Measurements from ENCODE around the gene NEDD4L.

NEDD4L gene

DNA sequence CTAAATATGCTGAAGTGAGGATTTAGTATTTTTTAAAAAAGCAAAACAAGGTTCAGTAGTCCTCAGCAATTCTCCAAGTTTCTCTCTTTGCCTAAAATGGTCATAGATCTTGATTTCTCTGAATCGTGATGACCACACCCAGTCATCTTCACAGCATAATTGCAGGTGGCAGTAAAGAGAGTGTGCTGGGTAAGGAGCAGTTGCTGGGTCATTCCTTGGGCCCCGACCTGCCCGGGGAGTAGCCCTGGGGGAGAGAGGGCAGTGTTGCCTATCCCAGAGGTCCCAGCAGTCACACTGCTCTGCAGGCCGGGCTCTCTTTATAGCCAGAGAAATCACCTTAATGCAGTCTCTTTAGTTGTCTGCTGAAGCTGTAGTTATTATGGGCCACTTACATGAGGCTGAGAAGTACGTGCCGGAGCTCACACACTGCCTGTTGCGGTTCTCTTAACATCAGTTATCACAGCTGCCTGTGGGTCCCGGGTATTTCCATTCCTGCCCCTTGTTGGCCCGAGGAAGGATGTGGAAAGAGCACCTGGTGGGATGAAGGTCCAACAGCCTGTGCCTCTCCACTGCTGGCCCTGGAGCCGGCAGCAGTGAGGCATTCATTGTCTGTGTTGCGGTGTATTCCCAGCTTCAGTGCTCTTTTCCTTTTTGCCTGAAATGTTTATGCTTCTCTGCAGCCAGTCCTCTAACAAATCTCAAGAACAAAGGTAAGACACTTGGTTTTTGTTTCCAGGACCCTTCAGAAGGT, 354.8 kb downstream of the NEDD4L start:
- DNase-seq (ENCODE audit: low read depth): no peak

DNA sequence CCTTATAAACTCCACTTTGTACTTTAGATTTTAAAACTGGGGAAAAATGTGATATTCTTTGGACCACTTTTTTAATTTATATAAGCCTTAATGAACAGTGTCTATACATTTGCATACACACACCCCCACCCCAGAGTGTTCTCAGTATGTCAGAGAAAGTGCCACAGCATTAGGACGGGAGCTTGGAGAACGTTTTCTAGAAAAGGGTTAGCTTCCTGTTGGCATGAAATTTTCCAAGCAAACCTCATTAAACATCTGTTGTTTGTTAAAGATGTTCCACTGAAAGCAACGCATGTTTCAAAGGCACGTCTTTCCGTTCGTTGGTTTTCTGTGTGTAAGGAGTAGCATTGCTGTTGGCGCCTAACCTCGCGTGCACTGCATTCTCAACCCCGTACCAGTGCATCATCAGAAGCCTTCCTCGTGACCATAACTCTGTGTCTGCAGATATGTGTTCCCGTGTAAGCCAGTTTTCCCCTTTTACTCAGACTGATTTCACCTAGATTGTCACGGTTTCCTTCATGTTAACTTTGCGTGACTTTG, 356.4 kb downstream of the NEDD4L start:
- no peak for DNase-seq (ENCODE audit: low read depth)

- no peak for DNase-seq (ENCODE audit: low read depth)
These were observed 357.2 kb downstream of the NEDD4L start for GRCh38 chr18:58401191-58401590.

DNA sequence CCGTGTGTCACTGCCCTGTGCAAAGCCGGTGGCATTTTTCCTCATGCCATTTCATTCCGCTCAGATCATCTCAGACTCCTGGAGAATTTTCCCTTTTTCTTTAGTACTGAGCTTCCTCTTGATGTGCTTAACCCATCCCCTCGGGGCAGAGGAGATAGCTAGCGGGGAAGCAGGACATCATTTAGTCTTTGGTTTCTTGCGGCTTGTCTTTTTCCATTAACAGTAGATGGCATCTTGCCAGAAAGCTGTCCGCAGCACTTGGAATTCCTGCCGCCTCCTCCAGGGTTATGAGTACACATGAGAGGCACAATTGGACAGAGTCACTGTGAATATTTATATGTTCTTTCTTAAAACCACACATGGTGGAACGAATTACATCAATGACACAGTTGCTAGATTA, 358.2 kb downstream of the NEDD4L start:
- DNase-seq (ENCODE audit: low read depth): no peak

GRCh38 chr18:58402951-58403702, 359.1 kb downstream of the NEDD4L start:
- DNase-seq (ENCODE audit: low read depth): no peak

- DNase-seq (ENCODE audit: low read depth): no peak
These were observed 359.9 kb downstream of the NEDD4L start for GRCh38 chr18:58403799-58404455.

DNA sequence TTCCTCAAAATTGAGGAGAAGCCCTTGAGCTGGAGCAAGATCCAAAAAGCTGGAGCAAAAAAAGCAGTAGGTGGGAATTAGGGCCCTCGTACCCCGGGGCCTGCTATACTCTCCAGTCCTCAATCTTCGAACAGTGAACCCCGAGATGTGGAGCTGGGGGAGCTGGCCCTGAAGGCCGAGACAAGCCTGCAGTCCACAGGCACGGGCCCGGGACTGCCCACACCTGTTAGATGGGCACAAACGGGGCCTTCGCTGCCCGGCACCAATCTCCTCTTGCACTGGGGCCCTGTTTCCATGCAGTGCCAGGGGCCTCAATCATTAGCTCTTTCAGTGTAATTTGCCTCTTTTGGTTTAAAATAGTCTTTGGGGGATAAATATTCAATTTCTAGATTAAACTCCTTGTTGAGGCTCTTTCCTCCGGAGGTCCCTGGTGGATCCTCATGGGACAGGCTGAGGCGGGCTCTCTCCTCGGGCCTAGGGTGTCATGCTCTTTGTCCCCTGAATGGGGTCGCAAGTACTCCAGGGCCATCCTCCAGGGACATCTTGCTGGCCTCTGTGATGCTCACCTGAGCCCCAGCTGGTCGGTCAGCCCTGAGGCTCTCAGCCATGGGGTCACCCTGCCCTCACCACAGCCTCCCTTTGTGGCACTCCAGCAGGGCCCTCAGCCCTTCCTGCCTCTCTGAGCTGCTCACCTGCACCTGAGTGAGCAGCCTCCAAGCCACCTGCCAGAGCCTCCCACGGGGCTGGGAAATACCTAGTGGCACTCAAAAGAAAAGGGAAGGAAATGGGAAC, 361.3 kb downstream of the NEDD4L start:
- DNase-seq (ENCODE audit: low read depth): no peak

GRCh38 chr18:58407263-58407648, 363.2 kb downstream of the NEDD4L start:
- DNase-seq (ENCODE audit: low read depth): no peak

GRCh38 chr18:58407649-58408407, 363.8 kb downstream of the NEDD4L start:
- DNase-seq (ENCODE audit: low read depth): no peak

DNA sequence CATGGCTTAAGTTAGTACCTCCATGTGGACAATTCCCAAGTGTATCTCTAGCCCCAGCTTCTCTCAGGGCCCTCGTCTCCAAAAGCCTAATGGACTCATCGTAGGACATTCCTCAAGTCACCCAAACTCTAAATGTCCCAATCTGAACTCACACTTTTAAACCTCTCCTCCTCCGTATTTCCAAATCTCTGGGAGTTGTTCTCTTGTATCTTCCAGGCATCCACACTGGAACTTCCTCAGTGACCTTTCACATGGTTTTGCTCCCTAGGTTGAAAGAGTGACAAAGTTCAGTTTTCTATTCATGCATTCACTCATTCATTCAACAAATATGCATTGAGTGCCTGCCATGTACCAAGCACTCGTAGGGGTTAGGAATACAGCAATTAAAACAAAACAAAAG, 364.6 kb downstream of the NEDD4L start:
- DNase-seq (ENCODE audit: low read depth): no peak

GRCh38 chr18:58409802-58410445, 365.9 kb downstream of the NEDD4L start:
- no peak for DNase-seq (ENCODE audit: low read depth)

DNA sequence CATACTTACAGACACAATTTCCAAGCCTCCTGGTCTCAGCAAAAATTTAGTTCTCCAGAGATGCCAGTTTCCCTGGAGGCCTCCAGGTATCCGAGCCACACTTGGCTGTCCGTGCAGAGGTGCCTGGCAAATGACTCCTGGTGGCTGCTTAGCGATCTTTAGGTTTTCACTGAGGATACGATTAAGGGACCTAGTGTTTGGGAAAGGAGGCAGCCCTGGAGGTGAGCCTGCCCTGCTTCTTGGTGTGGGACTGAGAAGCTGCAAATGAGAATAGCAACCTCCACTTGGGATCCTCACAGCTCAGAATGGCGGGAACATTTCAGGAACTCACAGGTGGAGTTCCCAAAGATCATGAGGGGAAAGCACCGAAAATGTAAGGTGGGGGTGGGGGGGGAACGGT, 367.3 kb downstream of the NEDD4L start:
- no peak for DNase-seq (ENCODE audit: low read depth)

- DNase-seq (ENCODE audit: low read depth): no peak
These were observed 369.0 kb downstream of the NEDD4L start for GRCh38 chr18:58412844-58413666.

DNA sequence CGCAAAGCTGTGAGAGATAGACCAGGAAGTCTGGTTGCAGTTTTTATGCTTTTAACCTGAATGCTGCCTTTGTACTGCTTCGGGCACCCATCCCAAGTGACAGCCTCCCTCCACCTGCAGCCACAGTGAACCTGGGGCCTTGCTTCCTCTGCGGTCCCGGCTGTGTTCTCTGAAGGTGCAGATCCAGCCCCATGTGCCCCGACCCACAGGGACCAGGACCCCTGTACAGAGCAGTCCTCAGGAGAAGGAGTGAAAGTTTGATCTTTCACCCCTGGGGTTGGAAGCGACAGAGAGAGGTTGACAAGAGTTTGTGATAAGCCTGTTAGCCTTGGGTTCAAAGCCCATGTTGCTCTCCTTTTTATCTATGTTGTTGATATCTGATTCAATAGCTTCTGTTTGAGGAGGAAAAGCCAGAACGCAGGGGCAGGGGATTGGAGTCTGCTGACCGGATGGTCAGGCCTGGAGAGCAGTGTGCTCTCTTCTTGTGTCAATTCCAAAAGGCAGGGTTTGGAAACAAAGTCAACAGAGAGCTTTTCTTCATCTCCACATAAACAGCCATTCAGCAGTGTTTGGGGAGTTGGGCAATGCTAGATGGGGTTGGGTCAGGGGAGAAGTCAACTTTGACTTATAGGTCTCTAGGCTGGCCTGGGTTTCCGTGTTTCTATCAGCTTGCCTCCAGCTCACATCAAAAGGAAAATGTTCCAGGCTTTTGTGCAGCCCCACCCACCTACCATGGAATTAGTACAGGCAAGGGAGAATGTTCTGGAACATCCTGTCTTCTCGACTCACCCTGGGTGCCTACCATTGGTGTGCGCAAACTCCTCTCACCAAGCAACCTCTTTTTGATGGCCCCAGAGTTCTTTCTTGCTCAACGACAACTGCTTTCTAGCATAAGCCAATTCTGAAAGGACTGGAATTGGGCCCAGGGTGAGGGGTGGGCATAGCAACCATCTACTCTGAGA, 369.9 kb downstream of the NEDD4L start:
- DNase-seq (ENCODE audit: low read depth): no peak

- no peak for DNase-seq (ENCODE audit: low read depth)
These were observed 372.1 kb downstream of the NEDD4L start for GRCh38 chr18:58416014-58416703.

DNA sequence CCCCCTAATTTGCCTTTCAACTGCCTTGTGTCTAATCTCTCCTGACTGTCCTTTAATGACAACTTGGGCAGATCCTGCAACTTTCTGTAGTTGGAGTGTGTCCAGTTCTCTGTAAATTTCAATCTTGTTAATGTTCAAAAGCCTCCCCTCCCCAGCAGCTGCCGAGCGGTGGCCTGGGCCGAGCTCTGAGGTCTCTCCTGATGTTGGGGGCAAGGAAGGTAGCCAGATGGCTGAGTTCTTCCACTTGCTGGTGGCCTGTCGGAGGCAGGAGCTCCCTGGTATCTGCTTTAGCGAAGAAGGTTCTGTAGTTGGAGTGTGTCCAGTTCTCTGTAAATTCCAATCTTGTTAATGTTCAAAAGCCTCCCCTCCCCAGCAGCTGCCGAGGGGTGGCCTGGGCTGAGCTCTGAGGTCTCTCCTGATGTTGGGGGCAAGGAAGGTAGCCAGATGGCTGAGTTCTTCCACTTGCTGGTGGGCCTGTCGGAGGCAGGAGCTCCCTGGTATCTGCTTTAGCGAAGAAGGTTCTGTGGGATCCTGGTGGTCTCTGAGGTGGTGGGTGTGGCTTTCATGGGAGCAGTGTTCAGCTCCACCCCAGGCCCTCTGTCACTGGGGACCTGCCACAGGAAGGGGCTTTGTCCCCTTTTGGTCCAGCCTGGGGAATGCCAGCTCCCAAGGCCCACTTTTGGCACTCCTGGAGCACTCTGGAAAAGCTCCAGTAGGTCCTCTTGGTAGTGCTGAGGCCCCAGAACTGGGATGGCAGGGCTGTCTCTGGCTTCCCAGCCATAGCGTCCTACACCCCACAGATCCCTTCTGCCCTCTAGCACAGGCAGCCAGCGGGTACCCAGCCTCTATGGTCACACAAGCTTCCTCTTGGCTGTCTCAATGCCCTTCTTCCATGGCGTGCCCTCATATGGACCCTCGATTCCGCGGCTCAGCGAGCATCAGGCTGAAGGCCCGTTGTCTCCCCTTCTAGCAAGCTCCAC, 373.0 kb downstream of the NEDD4L start:
- no peak for DNase-seq (ENCODE audit: low read depth)

- no peak for DNase-seq (ENCODE audit: low read depth)
These were observed 373.7 kb downstream of the NEDD4L start for GRCh38 chr18:58417752-58418151.
